ENCODE data around the gene BAG2. TPM values are rescaled to one million over a fixed set of nuclear protein-coding genes. Genes with fewer than 3 reads are reported as not detected.
A peak's percentile ranks its signal among the peaks of the same experiment; 100 is the strongest.

BAG2 gene
- 11.9 and 12.3 TPM in 2 replicates for total RNA-seq (2014; rRNA removed; shearing (Covaris generic))

DNA sequence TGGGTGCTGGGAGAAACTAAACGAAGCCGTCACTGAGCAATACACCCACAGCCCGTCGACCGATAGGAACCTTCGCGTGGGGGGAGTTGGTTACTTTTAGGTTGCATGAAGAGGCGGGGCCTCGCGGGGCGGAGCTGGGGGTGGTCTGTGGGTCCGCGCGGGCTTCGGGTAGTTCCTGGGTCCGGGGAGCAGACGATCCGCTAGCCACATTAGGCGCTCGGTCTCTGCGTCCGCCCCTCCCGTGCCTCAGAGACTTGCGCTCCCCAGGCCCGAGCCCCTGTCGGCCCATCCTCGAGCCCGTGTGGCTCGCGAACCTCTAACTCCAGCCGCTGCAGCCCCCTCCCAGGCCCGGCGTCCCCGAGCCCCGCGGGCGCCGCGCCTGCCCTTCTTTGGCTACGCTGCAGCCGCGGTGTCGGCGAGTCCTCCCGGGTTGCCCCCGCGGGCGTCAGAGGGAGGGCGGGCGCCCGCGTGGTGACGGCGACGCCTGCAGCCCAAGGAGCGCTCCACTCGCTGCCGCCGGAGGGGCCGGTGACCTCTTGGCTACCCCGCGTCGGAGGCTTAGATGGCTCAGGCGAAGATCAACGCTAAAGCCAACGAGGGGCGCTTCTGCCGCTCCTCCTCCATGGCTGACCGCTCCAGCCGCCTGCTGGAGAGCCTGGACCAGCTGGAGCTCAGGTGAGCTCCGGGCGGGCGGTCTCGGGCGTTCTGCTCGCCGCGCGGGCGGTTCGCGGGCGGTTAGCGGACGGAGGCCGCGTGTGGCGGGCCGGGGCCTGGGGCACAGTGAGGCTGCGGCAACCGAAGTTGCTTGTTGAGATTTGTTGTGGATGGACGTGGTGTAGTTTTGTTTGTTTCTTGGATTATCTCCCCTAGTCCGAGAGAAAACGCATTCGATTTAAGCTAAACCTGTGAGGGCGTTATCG is at the start of gene BAG2:
BAG2 (plus strand) TSS at position 191 of the 920 bp plus-strand sequence; CDS start at position 563, 372 bp downstream.
- Histone ChIP-seq H3K4me3 (ENCODE audit: insufficient read depth, low read depth, low read length) (peak within 1 kb of the TSS; percentile 58), H3K27me3 (ENCODE audit: control insufficient read depth, insufficient read depth, low read length) (no peaks in the 10 kb centered on the region), H3K36me3 (replicated peaks; ENCODE audit: control insufficient read depth, insufficient read depth, low read length) (peaks cover 2% of the 10 kb centered on the region; the same call in 1 of the 2 replicates)
- DNase-seq: peak; percentile 86

DNA sequence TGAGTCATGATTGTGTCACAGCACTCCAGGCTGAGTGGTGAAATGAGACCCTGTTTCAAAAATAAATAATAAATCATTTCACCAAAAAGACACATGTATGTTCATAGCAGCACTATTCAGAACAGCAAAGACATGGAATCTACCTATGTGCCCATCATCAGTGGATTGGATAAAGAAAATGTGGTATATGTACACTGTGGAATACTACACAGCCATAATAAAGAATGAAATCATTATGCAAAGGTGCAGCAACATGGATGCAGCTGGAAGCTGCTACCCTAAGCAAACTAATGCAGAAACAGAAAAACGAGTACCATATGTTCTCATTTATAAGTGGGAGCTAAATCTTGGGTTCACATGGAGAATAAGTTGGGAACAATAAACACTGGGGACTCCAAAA is 49.0 kb upstream of the BAG2 start:
- Histone ChIP-seq H3K36me3 (replicated peaks; ENCODE audit: control insufficient read depth, insufficient read depth, low read length) (no peaks in the 10 kb centered on the region), H3K4me3 (ENCODE audit: insufficient read depth, low read depth, low read length) (no peak overlapping the region), H3K27me3 (ENCODE audit: control insufficient read depth, insufficient read depth, low read length) (no peaks in the 10 kb centered on the region)
- no peak for DNase-seq

- no peak for DNase-seq
- Histone ChIP-seq H3K36me3 (replicated peaks; ENCODE audit: control insufficient read depth, insufficient read depth, low read length) (0 out of 2 replicates have a peak, but pooled peaks cover 1% of the 10 kb centered on the region), H3K27me3 (ENCODE audit: control insufficient read depth, insufficient read depth, low read length) (no peaks in the 10 kb centered on the region), H3K4me3 (ENCODE audit: insufficient read depth, low read depth, low read length) (no peak overlapping the region)
Measured at GRCh38 chr6:57127763-57128162, 44.4 kb upstream of the BAG2 start.

GRCh38 chr6:57130661-57131177 is 41.4 kb upstream of the BAG2 start:
- Histone ChIP-seq H3K27me3 (ENCODE audit: control insufficient read depth, insufficient read depth, low read length) (no peaks in the 10 kb centered on the region), H3K36me3 (replicated peaks; ENCODE audit: control insufficient read depth, insufficient read depth, low read length) (peaks cover 1% of the 10 kb centered on the region; the same call in 1 of the 2 replicates)
- DNase-seq: no peak

GRCh38 chr6:57134954-57135353 is 37.2 kb upstream of the BAG2 start:
- Histone ChIP-seq H3K27me3 (ENCODE audit: control insufficient read depth, insufficient read depth, low read length) (no peaks in the 10 kb centered on the region), H3K4me3 (ENCODE audit: insufficient read depth, low read depth, low read length) (no peak overlapping the region), H3K36me3 (replicated peaks; ENCODE audit: control insufficient read depth, insufficient read depth, low read length) (no peaks in the 10 kb centered on the region; the same call in 1 of the 2 replicates)
- DNase-seq: no peak

More at GRCh38 chr6:57130661-57131177, 41.4 kb upstream of the BAG2 start:
- no peak overlapping the region for H3K4me3 ChIP-seq (ENCODE audit: insufficient read depth, low read depth, low read length)

DNA sequence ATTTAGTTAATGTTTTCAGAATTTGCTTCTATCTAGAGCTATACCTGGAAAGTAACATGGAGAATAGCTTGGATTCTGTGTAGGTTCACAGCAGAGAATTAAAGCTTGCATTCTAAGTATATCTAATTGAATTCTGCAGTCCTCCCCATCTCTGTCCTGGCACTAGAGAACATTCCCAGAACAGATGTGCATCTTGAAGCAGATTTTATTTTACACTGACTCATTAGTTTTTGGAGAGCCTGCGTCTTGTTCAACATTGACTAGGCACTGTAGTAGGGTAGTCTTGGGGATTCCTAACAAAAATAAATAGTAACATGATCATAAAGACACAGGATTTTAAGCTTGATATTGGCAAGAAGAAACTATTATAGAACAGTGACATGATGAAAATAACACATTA is 36.2 kb upstream of the BAG2 start:
- H3K27me3 ChIP-seq (ENCODE audit: control insufficient read depth, insufficient read depth, low read length): no peaks in the 10 kb centered on the region
- no peak for DNase-seq
- no peaks in the 10 kb centered on the region; the same call in 1 of the 2 replicates for H3K36me3 ChIP-seq (replicated peaks; ENCODE audit: control insufficient read depth, insufficient read depth, low read length)
- H3K4me3 ChIP-seq (ENCODE audit: insufficient read depth, low read depth, low read length): no peak overlapping the region

GRCh38 chr6:57137350-57137749 is 34.8 kb upstream of the BAG2 start:
- H3K36me3 ChIP-seq (replicated peaks; ENCODE audit: control insufficient read depth, insufficient read depth, low read length): no peaks in the 10 kb centered on the region; the same call in 1 of the 2 replicates
- DNase-seq: no peak

DNA sequence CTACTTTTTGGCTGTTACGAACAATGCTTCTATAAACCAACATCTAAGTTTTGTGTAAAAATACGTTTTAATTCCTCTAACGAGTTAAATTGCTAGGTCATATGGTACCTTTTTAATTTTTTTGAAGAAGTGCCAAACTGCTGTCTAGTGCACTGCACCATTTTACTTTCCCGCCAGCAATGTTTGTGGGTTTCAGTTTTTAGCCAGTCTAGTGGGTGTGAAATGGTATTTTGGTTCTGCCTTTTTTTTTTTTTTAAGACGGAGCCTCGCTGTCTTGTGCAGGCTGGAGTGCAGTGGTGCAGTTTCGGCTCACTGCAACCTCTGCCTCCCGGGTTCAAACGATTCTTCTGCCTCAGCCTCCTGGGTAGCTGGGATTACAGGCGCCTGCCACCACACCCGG is 34.1 kb upstream of the BAG2 start:
- DNase-seq: no peak
- no peaks in the 10 kb centered on the region; the same call in 1 of the 2 replicates for H3K36me3 ChIP-seq (replicated peaks; ENCODE audit: control insufficient read depth, insufficient read depth, low read length)
- H3K27me3 ChIP-seq (ENCODE audit: control insufficient read depth, insufficient read depth, low read length): no peaks in the 10 kb centered on the region
- no peak overlapping the region for H3K4me3 ChIP-seq (ENCODE audit: insufficient read depth, low read depth, low read length)

More at GRCh38 chr6:57137350-57137749, 34.8 kb upstream of the BAG2 start:
- H3K4me3 ChIP-seq (ENCODE audit: insufficient read depth, low read depth, low read length): no peak overlapping the region
- H3K27me3 ChIP-seq (ENCODE audit: control insufficient read depth, insufficient read depth, low read length): no peaks in the 10 kb centered on the region

DNA sequence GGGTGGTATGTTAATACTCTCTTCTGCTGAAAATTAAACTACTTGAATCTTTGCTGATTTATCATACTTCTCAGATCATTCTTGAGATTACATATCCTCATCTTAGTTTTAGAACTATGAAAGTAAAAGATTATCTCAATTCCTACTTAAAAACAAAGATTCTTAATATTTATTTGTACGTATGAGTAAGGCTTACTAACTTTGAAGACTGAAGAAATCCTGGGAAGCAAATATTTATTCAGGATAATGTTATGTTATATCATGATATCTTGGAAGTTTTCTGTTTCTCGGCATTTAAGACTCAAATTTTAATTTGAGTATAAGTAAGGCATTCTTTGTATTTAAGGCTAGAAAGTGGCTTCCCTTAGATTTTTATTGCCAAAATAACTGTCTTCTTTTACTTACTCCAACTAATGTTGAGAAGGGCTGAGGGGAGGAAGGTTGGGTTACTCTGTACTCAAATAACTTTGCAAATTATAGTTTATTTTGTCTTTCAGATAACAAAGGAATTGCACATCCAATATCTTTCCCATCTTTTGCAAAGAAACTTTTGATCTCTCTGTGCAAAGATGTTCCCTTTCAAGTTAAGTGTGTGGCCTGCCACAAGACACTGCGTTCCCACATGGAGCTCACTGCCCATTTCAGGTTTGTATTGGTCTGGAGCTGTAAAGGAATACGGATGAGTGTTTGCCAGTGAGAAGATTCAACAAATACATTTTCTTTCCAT is 30.5 kb upstream of the BAG2 start:
- no peaks in the 10 kb centered on the region for H3K27me3 ChIP-seq (ENCODE audit: control insufficient read depth, insufficient read depth, low read length)
- no peak overlapping the region for H3K4me3 ChIP-seq (ENCODE audit: insufficient read depth, low read depth, low read length)
- DNase-seq: no peak
- no peaks in the 10 kb centered on the region for H3K36me3 ChIP-seq (replicated peaks; ENCODE audit: control insufficient read depth, insufficient read depth, low read length)

DNA sequence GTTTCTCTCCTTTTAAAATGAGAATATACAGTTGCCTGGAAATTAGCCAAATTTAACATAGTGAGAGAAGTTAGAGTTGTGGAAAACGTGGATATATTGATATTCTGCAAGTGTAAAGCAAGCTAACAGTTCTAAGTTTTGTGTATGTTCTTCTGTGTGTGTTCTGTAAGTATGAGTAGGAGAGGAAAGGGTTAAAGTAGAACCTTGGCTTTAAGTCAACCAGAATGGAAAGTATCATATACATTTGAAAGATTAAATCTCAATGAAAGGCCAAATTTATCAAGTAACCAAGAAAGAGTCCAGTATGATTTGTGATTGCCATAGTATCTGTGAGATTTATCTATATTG is 30.0 kb upstream of the BAG2 start:
- Histone ChIP-seq H3K4me3 (ENCODE audit: insufficient read depth, low read depth, low read length) (no peak overlapping the region), H3K36me3 (replicated peaks; ENCODE audit: control insufficient read depth, insufficient read depth, low read length) (peaks cover under 1% of the 10 kb centered on the region; the same call in 1 of the 2 replicates), H3K27me3 (ENCODE audit: control insufficient read depth, insufficient read depth, low read length) (no peaks in the 10 kb centered on the region)
- no peak for DNase-seq

GRCh38 chr6:57143690-57144089 is 28.4 kb upstream of the BAG2 start:
- no peaks in the 10 kb centered on the region for H3K27me3 ChIP-seq (ENCODE audit: control insufficient read depth, insufficient read depth, low read length)
- H3K36me3 ChIP-seq (replicated peaks; ENCODE audit: control insufficient read depth, insufficient read depth, low read length): peaks cover 6% of the 10 kb centered on the region

DNA sequence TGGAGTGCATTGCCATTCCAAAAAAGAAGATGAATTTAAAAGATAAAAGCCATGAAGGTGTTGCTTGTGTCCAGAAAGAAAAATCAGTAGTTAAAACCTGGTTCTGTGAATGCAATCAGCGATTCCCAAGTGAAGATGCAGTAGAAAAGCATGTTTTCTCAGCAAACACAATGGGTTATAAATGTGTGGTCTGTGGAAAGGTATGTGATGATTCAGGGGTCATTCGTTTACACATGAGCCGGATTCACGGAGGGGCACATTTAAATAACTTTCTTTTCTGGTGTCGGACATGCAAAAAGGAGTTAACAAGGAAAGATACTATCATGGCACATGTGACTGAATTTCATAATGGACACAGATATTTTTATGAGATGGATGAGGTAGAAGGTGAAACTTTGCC is 24.7 kb upstream of the BAG2 start:
- DNase-seq: no peak
- no peaks in the 10 kb centered on the region for H3K27me3 ChIP-seq (ENCODE audit: control insufficient read depth, insufficient read depth, low read length)
- H3K4me3 ChIP-seq (ENCODE audit: insufficient read depth, low read depth, low read length): no peak overlapping the region
- peaks cover 6% of the 10 kb centered on the region for H3K36me3 ChIP-seq (replicated peaks; ENCODE audit: control insufficient read depth, insufficient read depth, low read length)

More at GRCh38 chr6:57143690-57144089, 28.4 kb upstream of the BAG2 start:
- H3K4me3 ChIP-seq (ENCODE audit: insufficient read depth, low read depth, low read length): no peak overlapping the region
- DNase-seq: no peak

DNA sequence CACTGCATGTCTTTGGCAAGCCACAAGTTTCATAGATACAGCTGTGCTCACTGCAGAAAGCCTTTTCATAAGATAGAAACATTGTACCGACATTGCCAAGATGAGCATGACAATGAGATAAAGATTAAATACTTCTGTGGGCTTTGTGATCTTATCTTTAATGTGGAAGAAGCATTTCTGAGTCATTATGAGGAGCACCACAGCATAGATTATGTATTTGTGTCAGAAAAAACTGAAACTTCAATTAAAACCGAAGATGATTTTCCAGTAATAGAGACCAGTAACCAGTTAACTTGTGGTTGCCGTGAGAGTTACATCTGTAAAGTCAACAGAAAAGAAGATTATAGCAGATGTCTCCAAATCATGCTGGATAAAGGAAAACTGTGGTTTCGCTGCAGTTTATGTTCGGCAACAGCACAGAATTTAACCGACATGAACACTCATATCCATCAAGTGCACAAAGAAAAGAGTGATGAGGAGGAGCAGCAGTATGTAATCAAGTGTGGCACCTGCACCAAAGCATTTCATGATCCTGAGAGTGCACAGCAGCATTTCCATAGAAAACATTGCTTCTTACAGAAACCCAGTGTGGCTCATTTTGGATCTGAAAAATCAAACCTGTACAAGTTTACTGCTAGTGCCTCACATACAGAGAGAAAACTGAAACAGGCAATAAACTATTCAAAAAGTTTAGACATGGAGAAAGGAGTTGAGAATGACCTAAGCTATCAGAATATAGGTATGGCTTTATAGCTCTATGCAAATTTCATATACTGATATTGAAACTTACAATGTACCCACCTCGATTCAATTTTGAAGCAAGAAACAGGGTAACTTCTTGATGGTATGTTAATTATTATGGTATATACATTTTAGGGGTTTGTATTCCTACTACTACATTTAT is 23.9 kb upstream of the BAG2 start:
- Histone ChIP-seq H3K36me3 (replicated peaks; ENCODE audit: control insufficient read depth, insufficient read depth, low read length) (peaks cover 6% of the 10 kb centered on the region), H3K4me3 (ENCODE audit: insufficient read depth, low read depth, low read length) (no peak overlapping the region), H3K27me3 (ENCODE audit: control insufficient read depth, insufficient read depth, low read length) (no peaks in the 10 kb centered on the region)
- DNase-seq: no peak

DNA sequence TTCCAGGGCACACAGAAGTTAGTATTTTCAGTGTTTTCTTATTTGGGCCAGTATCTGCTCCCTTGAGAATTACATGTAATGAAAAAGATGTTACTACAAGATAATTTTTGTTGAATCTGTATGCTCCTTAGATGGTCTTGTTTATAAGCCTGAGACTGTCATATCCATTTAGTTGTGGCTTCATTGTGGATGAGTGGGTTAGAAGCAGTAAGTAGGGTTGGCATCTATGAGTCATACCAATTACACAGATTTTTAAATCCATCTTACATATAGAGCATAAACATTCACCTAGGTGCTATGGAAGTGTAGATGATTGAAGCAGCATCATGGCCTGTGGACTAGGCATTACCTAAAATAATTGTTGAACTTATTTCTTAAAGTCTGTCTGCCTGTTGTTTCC is 13.5 kb upstream of the BAG2 start:
- no peaks in the 10 kb centered on the region for H3K27me3 ChIP-seq (ENCODE audit: control insufficient read depth, insufficient read depth, low read length)
- H3K36me3 ChIP-seq (replicated peaks; ENCODE audit: control insufficient read depth, insufficient read depth, low read length): peaks cover 7% of the 10 kb centered on the region
- no peak for DNase-seq
- no peak overlapping the region for H3K4me3 ChIP-seq (ENCODE audit: insufficient read depth, low read depth, low read length)
